K562 (cell line): ENCODE data around the gene DSTYK. TPM values are rescaled to one million over a fixed set of nuclear protein-coding genes. Genes with fewer than 3 reads are reported as not detected.

Source experiments
- KLF16 ChIP-seq: IDR thresholded peaks from 2 replicates; pipeline ENCODE4 v1.6.1; 2016; ENCODE audit warnings: antibody characterized with exemption
- KLF6 ChIP-seq: fragments of 250-450 bp; sonication (Bioruptor Pico); IDR thresholded peaks from 2 replicates; pipeline ENCODE4 v1.4.0; 2020; ENCODE audit warnings: mild to moderate bottlenecking, moderate library complexity, borderline replicate concordance
- NR2C1 ChIP-seq, 2 experiments: fragments of 450-650 bp; IDR thresholded peaks; 2 replicates each; pipeline ENCODE4 v1.6.1; 2017; ENCODE audit warnings: mild to moderate bottlenecking in 2 of 2, antibody characterized with exemption in 1 of 2, inconsistent platforms in 1 of 2, missing compliant biosample characterization in 1 of 2, missing genetic modification characterization in 1 of 2
- SAFB ChIP-seq: fragments of 200-400 bp; formaldehyde crosslinking; IDR thresholded peaks from 2 replicates; pipeline ENCODE4 v1.6.1; 2017; ENCODE audit warnings: low read depth, low read length, borderline replicate concordance
- SNRNP70 ChIP-seq: fragments of 200-400 bp; formaldehyde crosslinking; optimal IDR thresholded peaks from 2 replicates; pipeline ENCODE3; 2017; ENCODE audit warnings: low read depth, low read length
- SP1 ChIP-seq: sonication (generic); formaldehyde crosslinking; IDR thresholded peaks from 2 replicates; pipeline ENCODE4 v1.8.1; 2022; ENCODE audit warnings: mild to moderate bottlenecking, missing genetic modification reagents
- ZKSCAN1 ChIP-seq: fragments of 150-350 bp; IDR thresholded peaks from 2 replicates; pipeline ENCODE4 v1.6.1; 2016; ENCODE audit warnings: low read depth, low read length
- ZNF134 ChIP-seq: fragments of 250-450 bp; sonication (Bioruptor Pico); conservative IDR thresholded peaks from 2 replicates; pipeline ENCODE4 v1.4.0; 2020
- ZNF668 ChIP-seq: fragments of 250-450 bp; sonication (Bioruptor Pico); IDR thresholded peaks from 2 replicates; pipeline ENCODE4 v1.8.0; 2022; ENCODE audit warnings: mild to moderate bottlenecking, inconsistent platforms
- polyA plus RNA-seq, 8 experiments: library from polyadenylated mRNA; depleted of rRNA in 4 of 8; stranded (reverse) in 5 of 8; unstranded in 3 of 8; fragments of >200 nt; fragmentation: Nextera tagmentation in 2 of 8; fragmentation: Illumina TruSeq in 1 of 8; extraction: Ambion mirVana in 2 of 8; extraction: Trizol in 1 of 8; gene quantifications; 2 replicates each; pipeline versions ENCODE4 v1.2.1 to v1.2.3, GENCODE V29; 2011 to 2014; ENCODE audit warnings: inconsistent platforms in 1 of 8, missing spikeins in 1 of 8
- total RNA-seq, 7 experiments: library from RNA; depleted of rRNA in 6 of 7; stranded (reverse); fragments of >200 nt in 6 of 7; fragmentation: Illumina TruSeq in 2 of 7; extraction: Trizol in 2 of 7; gene quantifications; 2 replicates each; pipeline versions ENCODE4 v1.2.1 to v1.2.3, GENCODE V29; 2011 to 2021; ENCODE audit warnings: low replicate concordance in 1 of 7
- TF ChIP-seq, protein P1 (sequence below): fragments of 450-650 bp; IDR thresholded peaks from 2 replicates; pipeline ENCODE4 v1.6.1; 2016; ENCODE audit warnings: mild to moderate bottlenecking, moderate library complexity
- TF ChIP-seq, protein P2 (sequence below): sonication (generic); formaldehyde crosslinking; IDR thresholded peaks from 2 replicates; pipeline ENCODE4 v1.8.0; 2022; ENCODE audit warnings: mild to moderate bottlenecking, missing genetic modification reagents

Gene DSTYK
- total and polyA plus RNA-seq, 9 of the 15 experiments (the other 6 are each of a cell fraction or from before 2014, with no cell fraction given) = 4.2 to 7.1 (median 6.2) TPM

DNA sequence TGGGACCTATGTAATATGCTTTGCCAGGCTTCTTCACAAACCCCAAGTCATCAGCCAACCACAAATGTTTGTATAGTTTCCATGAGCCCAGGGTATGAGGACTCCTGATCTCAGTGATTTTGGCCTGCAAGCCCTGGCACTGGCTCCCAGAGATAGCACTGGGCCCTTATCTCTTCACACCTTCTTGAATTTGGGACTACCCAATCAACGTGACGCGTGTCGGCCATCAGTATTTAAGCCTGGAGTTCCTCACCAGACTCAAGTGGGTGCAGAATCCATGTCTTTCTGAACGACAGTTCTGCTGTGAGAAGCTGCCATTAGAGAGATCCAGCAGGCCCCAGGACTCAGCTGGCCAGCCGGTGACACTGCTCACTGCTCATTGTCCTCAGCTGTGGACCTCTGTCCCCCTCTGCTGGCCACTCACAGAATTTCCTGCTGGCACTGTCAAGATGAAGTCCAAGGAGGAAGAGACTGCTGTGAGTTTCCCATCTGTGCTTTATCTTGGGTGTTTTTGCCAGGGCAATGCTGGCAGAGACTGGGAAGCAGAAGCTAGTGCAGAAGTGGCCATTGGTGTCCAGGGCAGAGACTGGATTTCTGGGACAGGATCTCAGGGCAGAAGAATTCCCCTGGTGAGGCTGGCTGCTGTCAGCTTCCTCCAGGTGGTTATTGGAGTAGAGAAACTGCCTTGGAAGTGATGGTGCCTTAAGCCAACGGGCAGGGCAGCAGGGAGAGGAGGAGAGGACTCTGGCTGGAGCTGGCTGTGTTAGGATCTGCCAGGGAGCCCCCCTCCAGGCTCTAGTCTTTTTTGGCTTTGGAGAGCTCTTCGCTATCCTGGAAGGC, 44.7 kb upstream of the DSTYK start (continued):
- TF ChIP-seq, protein P1, sequence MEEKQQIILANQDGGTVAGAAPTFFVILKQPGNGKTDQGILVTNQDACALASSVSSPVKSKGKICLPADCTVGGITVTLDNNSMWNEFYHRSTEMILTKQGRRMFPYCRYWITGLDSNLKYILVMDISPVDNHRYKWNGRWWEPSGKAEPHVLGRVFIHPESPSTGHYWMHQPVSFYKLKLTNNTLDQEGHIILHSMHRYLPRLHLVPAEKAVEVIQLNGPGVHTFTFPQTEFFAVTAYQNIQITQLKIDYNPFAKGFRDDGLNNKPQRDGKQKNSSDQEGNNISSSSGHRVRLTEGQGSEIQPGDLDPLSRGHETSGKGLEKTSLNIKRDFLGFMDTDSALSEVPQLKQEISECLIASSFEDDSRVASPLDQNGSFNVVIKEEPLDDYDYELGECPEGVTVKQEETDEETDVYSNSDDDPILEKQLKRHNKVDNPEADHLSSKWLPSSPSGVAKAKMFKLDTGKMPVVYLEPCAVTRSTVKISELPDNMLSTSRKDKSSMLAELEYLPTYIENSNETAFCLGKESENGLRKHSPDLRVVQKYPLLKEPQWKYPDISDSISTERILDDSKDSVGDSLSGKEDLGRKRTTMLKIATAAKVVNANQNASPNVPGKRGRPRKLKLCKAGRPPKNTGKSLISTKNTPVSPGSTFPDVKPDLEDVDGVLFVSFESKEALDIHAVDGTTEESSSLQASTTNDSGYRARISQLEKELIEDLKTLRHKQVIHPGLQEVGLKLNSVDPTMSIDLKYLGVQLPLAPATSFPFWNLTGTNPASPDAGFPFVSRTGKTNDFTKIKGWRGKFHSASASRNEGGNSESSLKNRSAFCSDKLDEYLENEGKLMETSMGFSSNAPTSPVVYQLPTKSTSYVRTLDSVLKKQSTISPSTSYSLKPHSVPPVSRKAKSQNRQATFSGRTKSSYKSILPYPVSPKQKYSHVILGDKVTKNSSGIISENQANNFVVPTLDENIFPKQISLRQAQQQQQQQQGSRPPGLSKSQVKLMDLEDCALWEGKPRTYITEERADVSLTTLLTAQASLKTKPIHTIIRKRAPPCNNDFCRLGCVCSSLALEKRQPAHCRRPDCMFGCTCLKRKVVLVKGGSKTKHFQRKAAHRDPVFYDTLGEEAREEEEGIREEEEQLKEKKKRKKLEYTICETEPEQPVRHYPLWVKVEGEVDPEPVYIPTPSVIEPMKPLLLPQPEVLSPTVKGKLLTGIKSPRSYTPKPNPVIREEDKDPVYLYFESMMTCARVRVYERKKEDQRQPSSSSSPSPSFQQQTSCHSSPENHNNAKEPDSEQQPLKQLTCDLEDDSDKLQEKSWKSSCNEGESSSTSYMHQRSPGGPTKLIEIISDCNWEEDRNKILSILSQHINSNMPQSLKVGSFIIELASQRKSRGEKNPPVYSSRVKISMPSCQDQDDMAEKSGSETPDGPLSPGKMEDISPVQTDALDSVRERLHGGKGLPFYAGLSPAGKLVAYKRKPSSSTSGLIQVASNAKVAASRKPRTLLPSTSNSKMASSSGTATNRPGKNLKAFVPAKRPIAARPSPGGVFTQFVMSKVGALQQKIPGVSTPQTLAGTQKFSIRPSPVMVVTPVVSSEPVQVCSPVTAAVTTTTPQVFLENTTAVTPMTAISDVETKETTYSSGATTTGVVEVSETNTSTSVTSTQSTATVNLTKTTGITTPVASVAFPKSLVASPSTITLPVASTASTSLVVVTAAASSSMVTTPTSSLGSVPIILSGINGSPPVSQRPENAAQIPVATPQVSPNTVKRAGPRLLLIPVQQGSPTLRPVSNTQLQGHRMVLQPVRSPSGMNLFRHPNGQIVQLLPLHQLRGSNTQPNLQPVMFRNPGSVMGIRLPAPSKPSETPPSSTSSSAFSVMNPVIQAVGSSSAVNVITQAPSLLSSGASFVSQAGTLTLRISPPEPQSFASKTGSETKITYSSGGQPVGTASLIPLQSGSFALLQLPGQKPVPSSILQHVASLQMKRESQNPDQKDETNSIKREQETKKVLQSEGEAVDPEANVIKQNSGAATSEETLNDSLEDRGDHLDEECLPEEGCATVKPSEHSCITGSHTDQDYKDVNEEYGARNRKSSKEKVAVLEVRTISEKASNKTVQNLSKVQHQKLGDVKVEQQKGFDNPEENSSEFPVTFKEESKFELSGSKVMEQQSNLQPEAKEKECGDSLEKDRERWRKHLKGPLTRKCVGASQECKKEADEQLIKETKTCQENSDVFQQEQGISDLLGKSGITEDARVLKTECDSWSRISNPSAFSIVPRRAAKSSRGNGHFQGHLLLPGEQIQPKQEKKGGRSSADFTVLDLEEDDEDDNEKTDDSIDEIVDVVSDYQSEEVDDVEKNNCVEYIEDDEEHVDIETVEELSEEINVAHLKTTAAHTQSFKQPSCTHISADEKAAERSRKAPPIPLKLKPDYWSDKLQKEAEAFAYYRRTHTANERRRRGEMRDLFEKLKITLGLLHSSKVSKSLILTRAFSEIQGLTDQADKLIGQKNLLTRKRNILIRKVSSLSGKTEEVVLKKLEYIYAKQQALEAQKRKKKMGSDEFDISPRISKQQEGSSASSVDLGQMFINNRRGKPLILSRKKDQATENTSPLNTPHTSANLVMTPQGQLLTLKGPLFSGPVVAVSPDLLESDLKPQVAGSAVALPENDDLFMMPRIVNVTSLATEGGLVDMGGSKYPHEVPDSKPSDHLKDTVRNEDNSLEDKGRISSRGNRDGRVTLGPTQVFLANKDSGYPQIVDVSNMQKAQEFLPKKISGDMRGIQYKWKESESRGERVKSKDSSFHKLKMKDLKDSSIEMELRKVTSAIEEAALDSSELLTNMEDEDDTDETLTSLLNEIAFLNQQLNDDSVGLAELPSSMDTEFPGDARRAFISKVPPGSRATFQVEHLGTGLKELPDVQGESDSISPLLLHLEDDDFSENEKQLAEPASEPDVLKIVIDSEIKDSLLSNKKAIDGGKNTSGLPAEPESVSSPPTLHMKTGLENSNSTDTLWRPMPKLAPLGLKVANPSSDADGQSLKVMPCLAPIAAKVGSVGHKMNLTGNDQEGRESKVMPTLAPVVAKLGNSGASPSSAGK = peak; percentile 64
- TF ChIP-seq ZNF134 (CRISPR knock-in tag) (0 out of 2 replicates have a peak, but pooled peaks have one; percentile 21), ZNF668 (CRISPR knock-in tag) (peak; percentile 27; the same call in 1 of the 2 replicates), ZKSCAN1 (no peak), SP1 (CRISPR knock-in tag) (peak; percentile 80), NR2C1 (IDR thresholded peaks at IDR 0.05) (no peak), NR2C1 (tag; IDR thresholded peaks at IDR 0.05) (0 out of 2 replicates have a peak, but pooled peaks have one; percentile 15), SAFB (no peak), KLF6 (CRISPR knock-in tag) (peak; percentile 23; the same call in 1 of the 2 replicates), KLF16 (peak; percentile 94), SNRNP70 (no peak)
- TF ChIP-seq, protein P2, sequence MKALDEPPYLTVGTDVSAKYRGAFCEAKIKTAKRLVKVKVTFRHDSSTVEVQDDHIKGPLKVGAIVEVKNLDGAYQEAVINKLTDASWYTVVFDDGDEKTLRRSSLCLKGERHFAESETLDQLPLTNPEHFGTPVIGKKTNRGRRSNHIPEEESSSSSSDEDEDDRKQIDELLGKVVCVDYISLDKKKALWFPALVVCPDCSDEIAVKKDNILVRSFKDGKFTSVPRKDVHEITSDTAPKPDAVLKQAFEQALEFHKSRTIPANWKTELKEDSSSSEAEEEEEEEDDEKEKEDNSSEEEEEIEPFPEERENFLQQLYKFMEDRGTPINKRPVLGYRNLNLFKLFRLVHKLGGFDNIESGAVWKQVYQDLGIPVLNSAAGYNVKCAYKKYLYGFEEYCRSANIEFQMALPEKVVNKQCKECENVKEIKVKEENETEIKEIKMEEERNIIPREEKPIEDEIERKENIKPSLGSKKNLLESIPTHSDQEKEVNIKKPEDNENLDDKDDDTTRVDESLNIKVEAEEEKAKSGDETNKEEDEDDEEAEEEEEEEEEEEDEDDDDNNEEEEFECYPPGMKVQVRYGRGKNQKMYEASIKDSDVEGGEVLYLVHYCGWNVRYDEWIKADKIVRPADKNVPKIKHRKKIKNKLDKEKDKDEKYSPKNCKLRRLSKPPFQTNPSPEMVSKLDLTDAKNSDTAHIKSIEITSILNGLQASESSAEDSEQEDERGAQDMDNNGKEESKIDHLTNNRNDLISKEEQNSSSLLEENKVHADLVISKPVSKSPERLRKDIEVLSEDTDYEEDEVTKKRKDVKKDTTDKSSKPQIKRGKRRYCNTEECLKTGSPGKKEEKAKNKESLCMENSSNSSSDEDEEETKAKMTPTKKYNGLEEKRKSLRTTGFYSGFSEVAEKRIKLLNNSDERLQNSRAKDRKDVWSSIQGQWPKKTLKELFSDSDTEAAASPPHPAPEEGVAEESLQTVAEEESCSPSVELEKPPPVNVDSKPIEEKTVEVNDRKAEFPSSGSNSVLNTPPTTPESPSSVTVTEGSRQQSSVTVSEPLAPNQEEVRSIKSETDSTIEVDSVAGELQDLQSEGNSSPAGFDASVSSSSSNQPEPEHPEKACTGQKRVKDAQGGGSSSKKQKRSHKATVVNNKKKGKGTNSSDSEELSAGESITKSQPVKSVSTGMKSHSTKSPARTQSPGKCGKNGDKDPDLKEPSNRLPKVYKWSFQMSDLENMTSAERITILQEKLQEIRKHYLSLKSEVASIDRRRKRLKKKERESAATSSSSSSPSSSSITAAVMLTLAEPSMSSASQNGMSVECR (CRISPR knock-in tag) = peak; percentile 54; the same call in 1 of the 2 replicates
